ENCODE measurements around the gene TSLP.

TSLP gene

DNA sequence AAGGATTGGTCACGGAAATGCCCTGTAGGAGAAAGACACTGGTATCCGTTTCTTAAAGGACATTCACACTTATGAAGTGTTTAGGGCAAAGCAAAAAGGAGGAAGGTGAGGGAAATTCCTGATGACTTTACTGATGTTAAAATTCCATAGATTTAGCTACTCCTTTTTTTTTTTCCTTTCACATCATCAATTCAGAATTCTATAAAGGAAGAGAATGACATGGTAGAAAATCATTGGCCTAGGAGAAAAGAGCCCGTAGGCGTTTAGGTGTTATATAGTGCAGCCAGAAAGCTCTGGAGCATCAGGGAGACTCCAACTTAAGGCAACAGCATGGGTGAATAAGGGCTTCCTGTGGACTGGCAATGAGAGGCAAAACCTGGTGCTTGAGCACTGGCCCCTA is at the start of gene TSLP:
TSS of gene TSLP (plus strand) at position 301 of the 400 bp plus-strand sequence. CDS start 178 bp downstream, outside the sequence.
- DNase-seq (ENCODE audit: low read depth, low spot score) = no peak

DNA sequence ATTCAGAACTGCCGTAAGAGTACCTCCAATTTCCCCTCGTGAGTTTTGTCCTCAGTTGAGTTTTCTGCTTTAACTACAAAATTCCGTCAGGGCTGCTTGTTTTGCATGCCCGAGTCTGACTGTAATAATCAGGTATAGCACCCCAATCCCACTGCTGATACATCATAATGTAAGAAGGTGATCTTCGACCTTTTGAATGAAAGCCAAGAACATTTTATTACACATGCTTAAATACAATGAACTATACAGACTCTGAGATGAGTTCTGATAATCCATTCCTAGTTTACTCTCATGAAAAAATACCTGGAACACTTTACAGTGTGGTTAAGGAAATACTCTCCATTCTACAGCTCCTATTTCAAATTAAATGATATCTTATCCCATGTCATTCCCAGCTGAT is 49.2 kb upstream of the TSLP start:
- no peak for DNase-seq (ENCODE audit: low read depth, low spot score)

DNA sequence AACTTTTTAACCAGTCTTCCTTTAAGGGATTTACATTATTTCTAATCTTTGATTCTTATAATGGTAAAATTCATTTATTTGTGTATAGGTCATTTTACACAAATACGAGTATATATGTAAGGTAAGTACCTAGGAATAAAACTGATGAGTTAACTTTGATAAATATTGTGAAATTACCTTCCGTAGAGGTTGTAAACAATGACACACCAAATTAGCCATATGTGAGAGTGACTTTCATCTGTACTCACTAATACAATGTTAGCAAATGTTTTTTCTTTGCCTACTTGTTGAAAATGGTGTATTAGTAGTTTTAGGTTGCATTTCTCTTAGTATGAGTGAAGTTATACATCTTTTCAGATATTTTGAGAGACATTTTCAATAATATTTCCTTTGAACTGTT is 42.6 kb upstream of the TSLP start:
- no peak for DNase-seq (ENCODE audit: low read depth, low spot score)

GRCh38 chr5:111043712-111044506 is 27.6 kb upstream of the TSLP start:
- DNase-seq (ENCODE audit: low read depth, low spot score) = no peak

- no peak for DNase-seq (ENCODE audit: low read depth, low spot score)
Measured at GRCh38 chr5:111058064-111058463, 13.4 kb upstream of the TSLP start.

GRCh38 chr5:111060169-111060568 is 11.3 kb upstream of the TSLP start:
- no peak for DNase-seq (ENCODE audit: low read depth, low spot score)

- DNase-seq (ENCODE audit: low read depth, low spot score) = no peak
Measured at GRCh38 chr5:111061618-111062017, 9.9 kb upstream of the TSLP start.

DNA sequence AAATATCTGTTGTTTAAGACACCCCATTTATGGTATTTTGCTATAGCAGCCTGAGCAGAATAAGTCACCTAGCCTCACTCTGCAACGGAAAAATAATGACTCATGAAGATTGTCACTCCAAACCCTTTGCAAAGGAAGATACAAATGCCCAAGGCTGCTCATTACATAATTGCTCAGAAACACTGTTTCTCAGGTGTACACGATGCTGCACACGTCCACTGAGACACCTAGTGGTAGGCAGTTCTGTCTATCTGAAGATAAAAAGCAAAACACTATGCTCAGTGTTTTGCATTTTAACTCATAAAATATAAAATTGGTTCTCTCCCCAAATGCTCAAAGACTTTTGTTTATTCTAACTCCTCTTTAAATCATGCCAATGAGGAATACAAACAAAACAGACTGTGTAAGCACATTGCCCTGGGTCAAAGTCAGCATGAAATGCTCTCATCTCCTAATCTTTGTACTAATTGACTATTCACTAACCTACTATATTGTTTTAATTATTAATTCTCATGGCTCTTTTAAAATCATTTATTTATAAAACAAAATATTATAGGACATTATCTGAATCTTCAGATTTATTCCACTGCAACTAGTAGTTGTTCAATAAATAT is 7.7 kb upstream of the TSLP start:
- no peak for DNase-seq (ENCODE audit: low read depth, low spot score)

- no peak for DNase-seq (ENCODE audit: low read depth, low spot score)
Measured at GRCh38 chr5:111066261-111066938, 5.1 kb upstream of the TSLP start.

GRCh38 chr5:111068213-111068612 is 3.3 kb upstream of the TSLP start:
- no peak for DNase-seq (ENCODE audit: low read depth, low spot score)

GRCh38 chr5:111069839-111070238 is 1.7 kb upstream of the TSLP start:
- DNase-seq (ENCODE audit: low read depth, low spot score) = no peak

DNA sequence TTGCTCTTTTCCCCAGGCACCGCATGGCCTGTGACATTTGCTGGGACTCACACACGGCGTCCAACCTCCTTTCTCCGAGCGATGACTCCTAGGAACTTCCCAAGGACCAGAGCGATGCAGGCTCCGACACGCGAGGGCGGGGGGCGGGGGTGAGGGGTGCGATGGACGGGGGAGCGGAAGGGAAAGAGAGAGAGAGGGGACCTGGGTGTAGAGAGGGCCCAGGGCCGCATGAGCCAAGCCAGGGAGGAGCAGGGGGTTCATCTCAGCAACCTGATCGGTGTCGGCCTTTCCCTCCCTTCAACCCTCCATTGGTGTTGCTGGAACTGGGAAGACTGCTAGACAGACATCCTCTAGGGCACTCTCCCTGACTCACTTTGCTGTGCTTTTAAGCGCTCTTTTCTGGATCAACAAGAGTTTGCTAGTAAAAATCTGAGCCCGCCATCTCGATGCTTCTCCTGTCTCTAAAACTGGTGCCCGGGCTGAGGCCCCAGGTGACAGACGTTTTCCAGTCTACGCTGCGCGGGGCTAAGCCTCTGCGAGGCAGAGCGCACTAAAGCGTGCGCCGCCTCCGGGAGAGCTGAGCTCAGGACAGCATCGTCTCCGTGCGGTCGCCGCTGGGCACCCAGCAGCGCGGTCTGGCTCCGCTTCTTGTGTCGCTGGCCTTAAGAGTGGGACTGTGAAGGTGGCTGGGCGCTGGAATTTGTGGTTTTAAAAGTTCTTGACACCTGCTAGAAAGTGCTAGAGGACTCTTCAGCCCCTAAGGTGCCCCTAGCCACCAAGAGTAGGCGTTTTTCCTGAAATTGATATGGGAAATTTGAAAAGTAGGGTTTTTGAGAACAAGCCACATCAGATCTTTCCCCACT is 1.0 kb upstream of the TSLP start:
- no peak for DNase-seq (ENCODE audit: low read depth, low spot score)

DNA sequence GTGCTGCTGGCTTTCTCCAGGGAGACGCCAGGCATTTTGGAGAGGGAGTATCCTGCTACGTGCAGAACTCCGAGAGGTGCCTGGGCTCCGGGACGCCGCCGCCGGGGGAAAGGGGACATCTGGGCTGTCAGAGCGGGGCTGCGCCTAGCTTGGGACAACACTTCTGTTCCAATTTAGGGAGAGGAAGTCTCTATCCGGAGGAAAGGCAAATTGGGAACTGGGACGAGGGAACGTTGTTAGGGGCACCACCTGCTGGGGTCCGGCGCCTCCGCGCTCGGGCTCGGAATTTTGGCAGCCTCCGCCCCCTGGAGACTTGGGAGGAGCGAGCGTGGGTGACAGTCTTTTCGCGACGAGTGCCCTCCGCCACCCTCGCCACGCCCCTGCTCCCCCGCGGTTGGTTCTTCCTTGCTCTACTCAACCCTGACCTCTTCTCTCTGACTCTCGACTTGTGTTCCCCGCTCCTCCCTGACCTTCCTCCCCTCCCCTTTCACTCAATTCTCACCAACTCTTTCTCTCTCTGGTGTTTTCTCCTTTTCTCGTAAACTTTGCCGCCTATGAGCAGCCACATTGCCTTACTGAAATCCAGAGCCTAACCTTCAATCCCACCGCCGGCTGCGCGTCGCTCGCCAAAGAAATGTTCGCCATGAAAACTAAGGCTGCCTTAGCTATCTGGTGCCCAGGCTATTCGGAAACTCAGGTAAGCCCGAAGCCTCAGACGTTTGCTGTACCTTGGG is 1.6 kb downstream of the TSLP start:
- no peak for DNase-seq (ENCODE audit: low read depth, low spot score)

- no peak for DNase-seq (ENCODE audit: low read depth, low spot score)
Measured at GRCh38 chr5:111074244-111074643, 2.7 kb downstream of the TSLP start.

DNA sequence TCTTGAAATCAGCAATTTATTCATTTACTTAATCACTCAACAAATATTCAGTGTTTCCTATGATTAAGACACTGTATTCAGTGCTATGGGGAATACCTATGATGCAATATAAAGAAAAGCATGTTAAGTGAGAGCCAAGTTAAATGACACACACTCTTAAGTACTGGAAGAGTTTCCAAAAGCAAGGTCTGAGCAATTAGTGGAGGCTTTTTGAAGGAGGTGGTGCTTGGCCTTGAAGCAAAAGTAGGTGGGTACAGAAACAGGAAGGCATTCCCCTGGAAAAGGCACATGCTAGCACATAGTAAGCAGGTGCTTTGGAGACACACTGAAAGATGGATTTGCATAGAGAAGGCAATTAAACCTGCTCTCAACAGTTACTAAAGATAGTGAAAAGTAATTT is 4.0 kb downstream of the TSLP start:
- no peak for DNase-seq (ENCODE audit: low read depth, low spot score)

GRCh38 chr5:111076091-111076490 is 4.6 kb downstream of the TSLP start:
- no peak for DNase-seq (ENCODE audit: low read depth, low spot score)

DNA sequence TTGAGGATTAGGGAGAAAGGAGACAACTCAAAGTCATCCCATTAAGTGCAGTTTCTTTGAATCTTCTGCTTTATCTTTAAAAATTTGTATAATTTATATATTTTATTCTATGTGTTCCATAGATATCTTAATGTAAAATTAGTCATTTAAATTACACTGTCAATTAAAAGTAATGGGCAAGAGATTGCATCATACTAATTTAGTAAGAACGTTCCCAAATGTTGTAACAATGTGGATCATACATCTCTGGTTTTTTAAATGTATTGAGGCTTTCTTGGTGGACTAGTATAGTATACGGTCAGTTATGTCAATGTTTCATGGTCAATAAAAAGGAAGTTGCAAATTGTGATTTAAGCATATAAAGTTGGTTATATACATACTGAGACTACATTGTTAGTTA is 6.2 kb downstream of the TSLP start:
- DNase-seq (ENCODE audit: low read depth, low spot score) = no peak

GRCh38 chr5:111079846-111080245 is 8.3 kb downstream of the TSLP start:
- no peak for DNase-seq (ENCODE audit: low read depth, low spot score)

- DNase-seq (ENCODE audit: low read depth, low spot score) = no peak
Measured at GRCh38 chr5:111083323-111083722, 11.8 kb downstream of the TSLP start.

DNA sequence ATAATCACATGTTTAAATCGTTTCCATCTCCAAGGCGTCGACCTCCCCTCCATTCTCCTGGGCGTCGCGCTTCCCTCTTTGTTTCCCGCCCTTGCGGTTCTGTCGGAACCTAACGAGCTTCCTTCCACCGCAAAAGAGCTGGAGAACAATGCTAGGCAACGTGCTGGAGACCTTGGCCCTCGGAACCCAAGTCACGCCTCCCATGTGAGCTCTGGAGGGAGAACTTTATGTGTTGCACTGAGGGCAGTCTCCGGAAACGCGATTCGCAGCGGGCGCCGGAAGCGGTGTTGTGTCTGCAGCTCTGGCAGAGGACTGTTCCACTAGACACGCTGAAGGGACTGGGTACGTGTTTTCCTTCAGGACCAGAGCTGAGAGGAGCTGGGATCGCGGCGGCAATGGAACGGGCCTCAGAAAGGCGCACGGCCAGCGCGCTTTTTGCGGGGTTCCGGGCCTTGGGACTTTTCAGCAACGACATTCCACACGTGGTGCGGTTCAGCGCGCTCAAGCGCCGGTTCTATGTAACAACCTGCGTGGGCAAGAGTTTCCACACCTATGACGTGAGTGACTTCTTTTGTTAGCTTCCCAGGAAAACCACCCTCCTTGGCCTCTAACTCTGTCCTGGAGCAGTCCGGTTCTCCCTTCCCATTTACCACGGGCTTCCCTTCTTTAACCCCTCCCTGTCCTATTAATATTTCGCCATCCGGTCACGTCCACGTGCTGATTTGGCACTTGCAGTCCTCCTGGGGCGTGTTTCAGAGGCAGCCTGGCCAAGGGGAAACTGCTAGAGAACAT is 20.7 kb downstream of the TSLP start, which contains the start of gene WDR36:
TSS of gene WDR36 (plus strand) at position 287 of the 792 bp plus-strand sequence. CDS start at position 396, 109 bp downstream.
- peak; percentile 82 for DNase-seq (ENCODE audit: low read depth, low spot score)

All from activated CD4-positive, CD25-positive, alpha-beta regulatory T cell treated with anti-CD3 and anti-CD28 coated beads, Interleukin-2, amount 50 U/mL, for 16 hours (primary cell).